Activated CD8-positive, alpha-beta memory T cell treated with anti-CD3 and anti-CD28 coated beads, Interleukin-2, amount 50 U/mL, for 24 hours (primary cell): Measurements from ENCODE around the gene KAT6B.
"Not testable (repeated sequence)": the region's sequence is repeated elsewhere in the genome, so short reads cannot be mapped to it uniquely, and the experiment has no call there.

Experiments
- DNase-seq: peaks from one replicate; pipeline ENCODE4 v3.0.0-alpha.2; 2020; ENCODE audit errors: extremely low read depth

The KAT6B gene

GRCh38 chr10:74859546-74859945 lies 33.1 kb downstream of the KAT6B start:
- DNase-seq = no peak

- no peak for DNase-seq
These were observed 36.2 kb downstream of the KAT6B start for GRCh38 chr10:74862625-74863024.

- DNase-seq = no peak
These were observed 37.2 kb downstream of the KAT6B start for GRCh38 chr10:74863551-74863950.

- DNase-seq = no peak
These were observed 41.0 kb downstream of the KAT6B start for GRCh38 chr10:74867351-74867750.

- no peak for DNase-seq
These were observed 42.1 kb downstream of the KAT6B start for GRCh38 chr10:74868392-74868977.

GRCh38 chr10:74869635-74870034 lies 43.2 kb downstream of the KAT6B start:
- no peak for DNase-seq

GRCh38 chr10:74870191-74870590 lies 43.8 kb downstream of the KAT6B start:
- DNase-seq = no peak

GRCh38 chr10:74871595-74872382 lies 45.4 kb downstream of the KAT6B start:
- no peak for DNase-seq

GRCh38 chr10:74873803-74874454 lies 47.5 kb downstream of the KAT6B start:
- DNase-seq = no peak

GRCh38 chr10:74874649-74875048 lies 48.2 kb downstream of the KAT6B start:
- DNase-seq = no peak

- no peak for DNase-seq
These were observed 48.7 kb downstream of the KAT6B start for GRCh38 chr10:74875068-74875467.

- DNase-seq = no peak
These were observed 49.6 kb downstream of the KAT6B start for GRCh38 chr10:74875966-74876365.

- DNase-seq = not testable (repeated sequence)
These were observed 50.7 kb downstream of the KAT6B start for GRCh38 chr10:74877054-74877453.

- DNase-seq = no peak
These were observed 51.5 kb downstream of the KAT6B start for GRCh38 chr10:74877898-74878297.

GRCh38 chr10:74880041-74880440 lies 53.6 kb downstream of the KAT6B start:
- no peak for DNase-seq

- no peak for DNase-seq
These were observed 55.0 kb downstream of the KAT6B start for GRCh38 chr10:74881253-74881884.

GRCh38 chr10:74882427-74882826 lies 56.0 kb downstream of the KAT6B start:
- DNase-seq = no peak

- no peak for DNase-seq
These were observed 56.4 kb downstream of the KAT6B start for GRCh38 chr10:74882831-74883230.

GRCh38 chr10:74883428-74883827 lies 57.0 kb downstream of the KAT6B start:
- DNase-seq = no peak

GRCh38 chr10:74887614-74888284 lies 61.3 kb downstream of the KAT6B start:
- DNase-seq = no peak

GRCh38 chr10:74888962-74889661 lies 62.7 kb downstream of the KAT6B start:
- DNase-seq = no peak
